ENCODE results near the gene SCYL1. TPM values are rescaled to one million over a fixed set of nuclear protein-coding genes. Genes with fewer than 3 reads are reported as not detected.

SCYL1 gene
- total and polyA plus RNA-seq, 8 donors: 51.7 to 82.5 (median 60.9) TPM

DNA sequence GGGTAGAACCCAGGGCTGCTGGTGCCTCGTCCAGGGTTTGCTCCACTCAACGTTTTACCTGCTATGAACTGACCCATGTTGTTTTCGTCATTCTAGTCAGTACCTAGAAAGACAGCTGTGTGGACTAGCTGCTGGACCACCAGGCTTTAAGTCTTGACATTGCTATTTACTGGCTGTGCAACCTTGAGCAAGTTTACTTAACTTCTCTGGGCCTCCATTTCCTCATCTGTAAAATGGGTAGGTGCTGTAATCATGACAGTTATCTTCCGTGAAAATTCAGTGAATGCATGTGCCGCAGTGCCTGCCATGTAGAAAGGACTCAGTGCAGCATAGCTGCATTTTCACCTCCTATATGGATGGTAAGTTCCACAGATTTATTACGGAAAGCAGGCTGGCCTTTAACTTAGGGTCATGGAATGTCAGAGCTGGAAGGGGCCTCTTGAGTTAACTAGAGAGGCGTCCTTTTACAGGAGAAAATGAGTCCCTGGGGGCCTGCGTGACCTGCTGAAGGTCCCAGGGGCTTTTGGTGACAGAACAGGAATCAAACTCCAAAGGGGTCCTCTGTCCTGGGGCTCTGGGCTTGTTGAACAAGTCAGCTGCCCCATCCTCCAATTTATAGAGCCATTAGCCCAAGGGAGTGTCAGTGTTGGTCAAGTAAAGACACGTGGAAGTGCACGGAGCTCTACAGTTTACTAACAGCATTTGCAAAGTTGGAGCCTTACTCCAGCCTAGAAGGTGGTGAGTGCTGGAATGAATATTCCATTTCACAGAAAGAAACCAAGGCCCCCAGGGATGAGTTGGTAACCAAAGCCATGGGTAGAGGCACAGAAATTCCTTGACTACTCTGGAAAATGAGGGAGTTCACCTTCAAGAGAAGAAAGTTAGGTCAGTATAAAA is 38.1 kb upstream of the SCYL1 start:
- H3K4me1 ChIP-seq: peaks cover 48 to 71% of the 10 kb centered on the region in 2 donors
- ATAC-seq (no peak), DNase-seq (no peak)
- no peaks in the 10 kb centered on the region for H3K27me3 ChIP-seq
- H3K27ac ChIP-seq: peak overlapping the region; percentile 91 to 99
- H3K36me3 ChIP-seq: no peaks in the 10 kb centered on the region
- H3K9me3 ChIP-seq: no peaks in the 10 kb centered on the region
- no peak overlapping the region for H3K4me3 ChIP-seq
- TF ChIP-seq, protein P1, sequence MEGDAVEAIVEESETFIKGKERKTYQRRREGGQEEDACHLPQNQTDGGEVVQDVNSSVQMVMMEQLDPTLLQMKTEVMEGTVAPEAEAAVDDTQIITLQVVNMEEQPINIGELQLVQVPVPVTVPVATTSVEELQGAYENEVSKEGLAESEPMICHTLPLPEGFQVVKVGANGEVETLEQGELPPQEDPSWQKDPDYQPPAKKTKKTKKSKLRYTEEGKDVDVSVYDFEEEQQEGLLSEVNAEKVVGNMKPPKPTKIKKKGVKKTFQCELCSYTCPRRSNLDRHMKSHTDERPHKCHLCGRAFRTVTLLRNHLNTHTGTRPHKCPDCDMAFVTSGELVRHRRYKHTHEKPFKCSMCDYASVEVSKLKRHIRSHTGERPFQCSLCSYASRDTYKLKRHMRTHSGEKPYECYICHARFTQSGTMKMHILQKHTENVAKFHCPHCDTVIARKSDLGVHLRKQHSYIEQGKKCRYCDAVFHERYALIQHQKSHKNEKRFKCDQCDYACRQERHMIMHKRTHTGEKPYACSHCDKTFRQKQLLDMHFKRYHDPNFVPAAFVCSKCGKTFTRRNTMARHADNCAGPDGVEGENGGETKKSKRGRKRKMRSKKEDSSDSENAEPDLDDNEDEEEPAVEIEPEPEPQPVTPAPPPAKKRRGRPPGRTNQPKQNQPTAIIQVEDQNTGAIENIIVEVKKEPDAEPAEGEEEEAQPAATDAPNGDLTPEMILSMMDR (IDR thresholded peaks at IDR 0.05): no peak
- intact Hi-C loops (cut with DNase I): no loop called here

DNA sequence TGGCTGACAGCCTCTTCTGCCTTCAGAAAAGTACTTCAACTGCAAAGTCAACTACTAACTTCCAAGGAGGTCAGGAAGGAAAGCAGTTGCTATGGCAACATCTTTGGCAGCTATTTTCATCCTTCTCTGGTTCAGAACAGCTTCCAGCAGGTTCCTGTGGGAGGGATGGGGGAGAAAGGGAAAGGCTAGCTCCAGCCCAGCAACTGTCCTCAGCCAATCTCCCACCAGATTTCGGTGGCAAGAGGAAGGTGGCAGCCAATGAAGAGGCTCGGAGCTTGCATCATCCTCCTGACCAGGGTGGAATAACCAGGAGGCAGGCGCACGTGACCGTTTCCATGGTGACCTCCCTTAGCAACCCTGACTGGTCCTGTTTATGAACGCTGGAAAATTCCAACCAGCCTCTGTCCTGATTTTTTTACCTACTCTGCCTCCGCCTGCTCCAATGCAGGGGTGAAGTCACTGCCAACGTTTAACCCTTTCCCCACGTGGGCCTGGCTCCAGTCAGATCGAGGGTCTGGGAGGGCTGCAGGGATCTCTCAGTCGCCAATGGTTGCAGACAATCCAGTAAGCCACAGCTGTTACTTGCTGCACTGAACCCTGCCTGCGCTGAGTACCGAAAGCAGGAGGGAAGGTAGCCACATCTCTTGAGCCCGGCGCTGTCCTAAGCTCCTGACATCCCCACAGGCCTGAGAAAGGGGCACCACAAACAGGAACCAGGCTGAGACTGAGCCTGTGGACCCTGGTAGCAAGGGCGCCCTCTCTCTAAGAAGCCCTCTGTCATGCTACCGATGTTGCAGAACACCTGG is 37.2 kb upstream of the SCYL1 start:
- peak overlapping the region; percentile 94 to 99 for H3K27ac ChIP-seq
- peak; percentile 97 to 99 (median 98) for DNase-seq
- peaks cover 56 to 73% of the 10 kb centered on the region in 2 donors for H3K4me1 ChIP-seq
- TF ChIP-seq, protein P1 (IDR thresholded peaks at IDR 0.05): peak in 1 of 2 donors; percentile 10
- intact Hi-C loops (cut with DNase I): no loop called here
- H3K9me3 ChIP-seq: no peaks in the 10 kb centered on the region
- H3K27me3 ChIP-seq: no peaks in the 10 kb centered on the region
- ATAC-seq: peak; percentile 85
- no peaks in the 10 kb centered on the region for H3K36me3 ChIP-seq
- H3K4me3 ChIP-seq: peak overlapping the region in 1 of 2 donors; percentile 14

- Histone ChIP-seq H3K4me3 (peak overlapping the region in 1 of 2 donors; percentile 14), H3K9me3 (no peaks in the 10 kb centered on the region), H3K4me1 (peaks cover 64 to 81% of the 10 kb centered on the region in 2 donors), H3K27me3 (no peaks in the 10 kb centered on the region), H3K27ac (peak overlapping the region; percentile 94 to 99), H3K36me3 (no peaks in the 10 kb centered on the region)
- no peak for DNase-seq
- TF ChIP-seq, protein P1 (IDR thresholded peaks at IDR 0.05): no peak
- intact Hi-C loops (cut with DNase I): no loop called here
- ATAC-seq: peak; percentile 1
These were observed 36.4 kb upstream of the SCYL1 start for GRCh38 chr11:65488273-65489034.

DNA sequence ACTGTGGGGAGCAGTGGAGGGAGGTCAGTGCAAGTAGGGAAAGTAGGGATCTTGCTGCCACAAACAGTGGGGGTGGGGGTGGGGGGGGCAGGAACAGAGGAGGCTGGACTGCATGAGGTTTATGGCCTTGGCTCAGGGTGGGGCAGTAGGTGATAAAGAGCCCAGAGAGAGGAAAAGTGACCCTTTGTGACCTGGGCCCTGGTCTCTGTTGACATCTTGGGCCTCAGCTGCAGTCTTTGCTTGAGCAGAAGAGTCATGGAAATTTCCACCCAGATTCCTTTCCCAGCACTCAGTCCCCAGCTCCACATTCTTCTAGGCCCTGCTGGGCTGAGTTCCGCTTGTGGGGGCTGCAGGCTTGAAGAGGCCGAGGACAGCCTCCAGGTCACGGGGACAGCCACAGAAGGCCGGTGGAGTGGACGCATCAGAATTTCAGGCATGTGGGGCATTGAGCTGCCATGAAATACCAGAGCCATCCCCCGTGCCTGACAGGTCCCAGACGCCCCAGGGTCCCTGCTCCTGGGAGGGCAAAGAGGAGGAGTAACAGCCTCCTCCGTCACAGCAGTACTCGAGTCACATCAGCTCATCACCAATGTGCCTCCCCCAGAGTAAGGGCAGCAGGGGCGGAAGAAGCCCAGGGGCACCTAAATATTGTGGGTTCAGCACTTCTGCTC is 35.7 kb upstream of the SCYL1 start:
- intact Hi-C loops (cut with DNase I): no loop called here
- ATAC-seq: peak; percentile 1
- no peaks in the 10 kb centered on the region for H3K9me3 ChIP-seq
- H3K27me3 ChIP-seq: no peaks in the 10 kb centered on the region
- no peaks in the 10 kb centered on the region for H3K36me3 ChIP-seq
- H3K27ac ChIP-seq: peak overlapping the region; percentile 94 to 99
- no peak overlapping the region for H3K4me3 ChIP-seq
- DNase-seq: no peak
- H3K4me1 ChIP-seq: peaks cover 71 to 88% of the 10 kb centered on the region in 2 donors
- TF ChIP-seq, protein P1 (IDR thresholded peaks at IDR 0.05): no peak

Data from left lung (tissue), 10 donors.